HepG2 (cell line): ENCODE measurements around the gene NR3C2. TPM values are rescaled to one million over a fixed set of nuclear protein-coding genes. Genes with fewer than 3 reads are reported as not detected.

Source experiments
- ATAC-seq: fragments of 200-7000 bp; cut with Tn5 transposase; 3 replicates; pipeline ENCODE4 v1.9.1; 2020; ENCODE audit warnings: mild to moderate bottlenecking, moderate library complexity
- BruUV-seq: library from RNA; stranded (reverse); fragments of 400-500 nt; replicated peaks from 2 replicates; lab custom pipeline; 2021; lab: Mats Ljungman, UMichigan
- CTCF ChIA-PET: fragments of 300-600 bp; formaldehyde crosslinking; extraction: SDS; loops from one replicate; lab custom pipeline; 2021; ENCODE audit warnings: low total read pairs, inconsistent platforms, low intra/inter-chr PET ratio; lab: Yijun Ruan, JAX
- POLR2A ChIA-PET: fragments of 350-600 bp; sonication (Branson Sonifier 250); formaldehyde crosslinking; loops from one replicate; lab custom pipeline; 2020; ENCODE audit warnings: antibody characterized with exemption, inconsistent platforms; lab: Yijun Ruan, JAX
- DNase-seq: peaks from one replicate; pipeline ENCODE4 v3.0.0-alpha.2; 2015; ENCODE audit warnings: low spot score
- FAIRE-seq: peaks from 3 replicates; lab custom pipeline; 2011; peaks lifted over from hg19 to GRCh38; lab: Jason Lieb, UNC
- H2AFZ ChIP-seq: one replicate; pipeline ENCODE4 v1.6.1; 2011; ENCODE audit warnings: low read length, inconsistent platforms
- H3K27ac ChIP-seq: fragments of 300-600 bp; 3 replicates; pipeline ENCODE4 v1.8.0; 2011; ENCODE audit warnings: mixed run types, mild to moderate bottlenecking, mixed read lengths, low read length, inconsistent platforms; ENCODE audit not compliant: insufficient read depth; ENCODE audit errors: extremely low read length
- H3K27me3 ChIP-seq, 2 experiments: fragments of 200-600 bp in 1 of 2; 2 replicates in 1 of 2; 3 replicates in 1 of 2; pipeline versions ENCODE4 v1.6.0 to v1.8.0; 2011; ENCODE audit warnings: low read length in 2 of 2, mild to moderate bottlenecking in 2 of 2, moderate library complexity in 2 of 2, inconsistent platforms in 1 of 2; ENCODE audit not compliant: insufficient read depth in 2 of 2, control insufficient read depth in 1 of 2
- H3K36me3 ChIP-seq, 2 experiments: fragments of 200-600 bp in 1 of 2; replicated peaks in 1 of 2; 2 replicates in 1 of 2; 3 replicates in 1 of 2; pipeline versions ENCODE4 v1.5.1 to v1.8.0; 2011; ENCODE audit warnings: low read length in 2 of 2, inconsistent platforms in 1 of 2; ENCODE audit not compliant: insufficient read depth in 2 of 2, control insufficient read depth in 1 of 2
- H3K4me1 ChIP-seq: 2 replicates; pipeline ENCODE4 v1.5.1; 2012; ENCODE audit warnings: low read length, inconsistent platforms; ENCODE audit not compliant: insufficient read depth
- H3K4me2 ChIP-seq: 2 replicates; pipeline ENCODE4 v1.6.0; 2011; ENCODE audit warnings: low read depth, low read length, inconsistent platforms
- H3K4me3 ChIP-seq, 3 experiments: fragments of 200-600 bp in 1 of 3; sonication (generic), shearing (Covaris generic) in 1 of 3; replicated peaks in 1 of 3; 2 replicates each; pipeline ENCODE4 v1.5.1; 2011 to 2016; ENCODE audit warnings: low read length in 3 of 3, inconsistent platforms in 2 of 3, low read depth in 2 of 3, mild to moderate bottlenecking in 2 of 3, control low read depth in 1 of 3, mixed read lengths in 1 of 3; ENCODE audit not compliant: insufficient read depth in 1 of 3
- H3K79me2 ChIP-seq: one replicate; pipeline ENCODE4 v1.6.1; 2011; ENCODE audit warnings: low read length, inconsistent platforms; ENCODE audit not compliant: insufficient read depth
- H3K9ac ChIP-seq: 2 replicates; pipeline ENCODE4 v1.6.0; 2011; ENCODE audit warnings: mild to moderate bottlenecking, low read depth, low read length, inconsistent platforms; ENCODE audit not compliant: insufficient read depth
- H3K9me3 ChIP-seq: 2 replicates; pipeline ENCODE4 v1.5.1; 2012; ENCODE audit warnings: mild to moderate bottlenecking, low read length
- H4K20me1 ChIP-seq: 2 replicates; pipeline ENCODE4 v1.6.0; 2011; ENCODE audit warnings: inconsistent platforms, mild to moderate bottlenecking, low read length, moderate library complexity; ENCODE audit not compliant: insufficient read depth
- IRF1 ChIP-seq: sonication (generic); formaldehyde crosslinking; IDR thresholded peaks from 2 replicates; pipeline ENCODE4 v1.4.0; 2020; ENCODE audit warnings: low read depth, mild to moderate bottlenecking, missing genetic modification reagents
- MBNL3 ChIP-seq: fragments of 250-450 bp; sonication (Bioruptor Pico); conservative IDR thresholded peaks from 2 replicates; pipeline ENCODE4 v1.8.0; 2022; ENCODE audit warnings: mild to moderate bottlenecking, inconsistent platforms
- NFE2L2 ChIP-seq: fragments of 150-350 bp; IDR thresholded peaks from 2 replicates; pipeline ENCODE4 v1.6.1; 2014; ENCODE audit warnings: low read length
- NFYC ChIP-seq: IDR thresholded peaks from 2 replicates; pipeline ENCODE4 v1.6.1; 2016; ENCODE audit warnings: missing genetic modification reagents, missing compliant biosample characterization
- SNAPC2 ChIP-seq: sonication (generic); formaldehyde crosslinking; IDR thresholded peaks from 2 replicates; pipeline ENCODE4 v1.8.1; 2022; ENCODE audit warnings: mild to moderate bottlenecking, missing genetic modification reagents
- SP1 ChIP-seq, 2 experiments: fragments of 450-650 bp in 1 of 2; sonication (generic) in 1 of 2; formaldehyde crosslinking in 1 of 2; IDR thresholded peaks; 2 replicates each; pipeline versions ENCODE4 v1.4.0 to v1.6.1; 2016 to 2020; ENCODE audit warnings: missing genetic modification reagents in 1 of 2
- THAP11 ChIP-seq: IDR thresholded peaks from 2 replicates; pipeline ENCODE4 v1.6.1; 2016; ENCODE audit warnings: missing biosample characterization, missing genetic modification reagents
- ZBTB42 ChIP-seq: sonication (generic); formaldehyde crosslinking; IDR thresholded peaks from 2 replicates; pipeline ENCODE4 v1.5.0; 2020; ENCODE audit warnings: mild to moderate bottlenecking, missing genetic modification reagents
- ZNF383 ChIP-seq: sonication (generic); formaldehyde crosslinking; IDR thresholded peaks from 2 replicates; pipeline ENCODE4 v1.4.0; 2020; ENCODE audit warnings: missing genetic modification reagents, mild to moderate bottlenecking, borderline replicate concordance
- ZSCAN22 ChIP-seq: sonication (generic); formaldehyde crosslinking; IDR thresholded peaks from 2 replicates; pipeline ENCODE4 v1.4.0; 2020; ENCODE audit warnings: mild to moderate bottlenecking, missing genetic modification reagents
- WGBS: methylation state at CpG from one replicate; pipeline ENCODE4 v1.1.6; 2017; ENCODE audit warnings: low lambda C conversion rate; 5-methylcytosine and 5-hydroxymethylcytosine counted together
- in situ Hi-C: cut with HindIII; loops from 2 replicates; pipeline ENCODE4 v1.10.0; 2017; ENCODE audit warnings: low pct_unique_long_range_greater_than_20kb; ENCODE audit not compliant: extremely low pct_ligation_motif_present
- intact Hi-C: fragments of 100-400 bp; cut with micrococcal nuclease; formaldehyde crosslinking; loops from one replicate; pipeline ENCODE4 v1.10.0; 2022; ENCODE audit not compliant: unreplicated experiment
- polyA plus RNA-seq, 8 experiments: library from polyadenylated mRNA; depleted of rRNA in 3 of 8; stranded (reverse) in 7 of 8; unstranded in 1 of 8; fragments of >200 nt; fragmentation: Illumina TruSeq in 4 of 8; extraction: Trizol in 4 of 8; gene quantifications; 2 replicates each; pipeline versions ENCODE4 v1.2.1 to v1.2.3, GENCODE V29; 2011 to 2016; ENCODE audit warnings: low read depth in 4 of 8, missing spikeins in 1 of 8, mixed read lengths in 1 of 8; ENCODE audit not compliant: insufficient read depth in 1 of 8
- total RNA-seq, 5 experiments: library from RNA; depleted of rRNA; stranded (reverse); fragments of >200 nt; fragmentation: Illumina TruSeq; extraction: Trizol; gene quantifications; 2 replicates each; pipeline ENCODE4 v1.2.3, GENCODE V29; 2016; ENCODE audit warnings: low read depth in 1 of 5
- TF ChIP-seq, protein P1 (sequence below): sonication (generic); formaldehyde crosslinking; IDR thresholded peaks from 2 replicates; pipeline ENCODE4 v1.8.0; 2022; ENCODE audit warnings: mild to moderate bottlenecking, missing genetic modification reagents, moderate library complexity
- TF ChIP-seq, protein P2 (sequence below): sonication (generic); formaldehyde crosslinking; IDR thresholded peaks from 2 replicates; pipeline ENCODE4 v1.4.0; 2020; ENCODE audit warnings: missing genetic modification reagents; ENCODE audit errors: not compliant biosample characterization
- TF ChIP-seq, protein P3 (sequence below): sonication (generic); formaldehyde crosslinking; IDR thresholded peaks from 2 replicates; pipeline ENCODE4 v1.9.0; 2022; ENCODE audit warnings: missing genetic modification reagents, mild to moderate bottlenecking, borderline replicate concordance
- TF ChIP-seq, protein P4 (sequence below): sonication (generic); formaldehyde crosslinking; IDR thresholded peaks from 2 replicates; pipeline ENCODE4 v1.4.0; 2020; ENCODE audit warnings: mild to moderate bottlenecking, missing genetic modification reagents

The NR3C2 gene
- total and polyA plus RNA-seq, 2 of the 13 experiments (the other 11 are each of a cell fraction or from before 2014, with no cell fraction given) = 0.26 to 0.46 TPM

GRCh38 chr4:148273501-148273986 is 168.7 kb downstream of the NR3C2 start:
- DNase-seq = no peak
- ChIA-PET CTCF (no interaction called here), POLR2A (no interaction called here)
- intact Hi-C loops (no loop called here), in situ Hi-C loops (no loop called here)
- H3K27ac ChIP-seq = no peak overlapping the region
- ATAC-seq = no peak
- FAIRE-seq = no peak
- no peaks in the 10 kb centered on the region for H3K27me3 ChIP-seq
- 16% methylated on average over 3 of the region's 3 CpGs for WGBS
- no peaks in the 10 kb centered on the region for H3K4me1 ChIP-seq
- no peak overlapping the region for H2AFZ ChIP-seq
- no peaks in the 10 kb centered on the region for H3K36me3 ChIP-seq
- H3K9me3 ChIP-seq = no peaks in the 10 kb centered on the region
- TF ChIP-seq MBNL3 (CRISPR knock-in tag) (no peak), THAP11 (CRISPR knock-in tag) (no peak), SP1 (IDR thresholded peaks at IDR 0.05) (no peak), SP1 (CRISPR knock-in tag; IDR thresholded peaks at IDR 0.05) (no peak), IRF1 (CRISPR knock-in tag) (no peak), SNAPC2 (no peak), NFYC (CRISPR knock-in tag) (no peak), ZSCAN22 (CRISPR knock-in tag) (no peak), ZNF383 (CRISPR knock-in tag) (no peak), NFE2L2 (no peak), ZBTB42 (CRISPR knock-in tag) (no peak)
- TF ChIP-seq, protein P1, sequence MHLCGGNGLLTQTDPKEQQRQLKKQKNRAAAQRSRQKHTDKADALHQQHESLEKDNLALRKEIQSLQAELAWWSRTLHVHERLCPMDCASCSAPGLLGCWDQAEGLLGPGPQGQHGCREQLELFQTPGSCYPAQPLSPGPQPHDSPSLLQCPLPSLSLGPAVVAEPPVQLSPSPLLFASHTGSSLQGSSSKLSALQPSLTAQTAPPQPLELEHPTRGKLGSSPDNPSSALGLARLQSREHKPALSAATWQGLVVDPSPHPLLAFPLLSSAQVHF (CRISPR knock-in tag) = no peak
- TF ChIP-seq, protein P2, sequence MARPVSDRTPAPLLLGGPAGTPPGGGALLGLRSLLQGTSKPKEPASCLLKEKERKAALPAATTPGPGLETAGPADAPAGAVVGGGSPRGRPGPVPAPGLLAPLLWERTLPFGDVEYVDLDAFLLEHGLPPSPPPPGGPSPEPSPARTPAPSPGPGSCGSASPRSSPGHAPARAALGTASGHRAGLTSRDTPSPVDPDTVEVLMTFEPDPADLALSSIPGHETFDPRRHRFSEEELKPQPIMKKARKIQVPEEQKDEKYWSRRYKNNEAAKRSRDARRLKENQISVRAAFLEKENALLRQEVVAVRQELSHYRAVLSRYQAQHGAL (CRISPR knock-in tag) = no peak
- TF ChIP-seq, protein P3, sequence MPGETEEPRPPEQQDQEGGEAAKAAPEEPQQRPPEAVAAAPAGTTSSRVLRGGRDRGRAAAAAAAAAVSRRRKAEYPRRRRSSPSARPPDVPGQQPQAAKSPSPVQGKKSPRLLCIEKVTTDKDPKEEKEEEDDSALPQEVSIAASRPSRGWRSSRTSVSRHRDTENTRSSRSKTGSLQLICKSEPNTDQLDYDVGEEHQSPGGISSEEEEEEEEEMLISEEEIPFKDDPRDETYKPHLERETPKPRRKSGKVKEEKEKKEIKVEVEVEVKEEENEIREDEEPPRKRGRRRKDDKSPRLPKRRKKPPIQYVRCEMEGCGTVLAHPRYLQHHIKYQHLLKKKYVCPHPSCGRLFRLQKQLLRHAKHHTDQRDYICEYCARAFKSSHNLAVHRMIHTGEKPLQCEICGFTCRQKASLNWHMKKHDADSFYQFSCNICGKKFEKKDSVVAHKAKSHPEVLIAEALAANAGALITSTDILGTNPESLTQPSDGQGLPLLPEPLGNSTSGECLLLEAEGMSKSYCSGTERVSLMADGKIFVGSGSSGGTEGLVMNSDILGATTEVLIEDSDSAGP (CRISPR knock-in tag) = no peak
- TF ChIP-seq, protein P4, sequence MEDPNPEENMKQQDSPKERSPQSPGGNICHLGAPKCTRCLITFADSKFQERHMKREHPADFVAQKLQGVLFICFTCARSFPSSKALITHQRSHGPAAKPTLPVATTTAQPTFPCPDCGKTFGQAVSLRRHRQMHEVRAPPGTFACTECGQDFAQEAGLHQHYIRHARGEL (CRISPR knock-in tag) = no peak
- H3K79me2 ChIP-seq = no peaks in the 10 kb centered on the region
- no peaks in the 10 kb centered on the region for H4K20me1 ChIP-seq
- no peak overlapping the region for H3K4me2 ChIP-seq
- no TSS peak for BruUV-seq
- no peak overlapping the region for H3K9ac ChIP-seq
- H3K4me3 ChIP-seq = no peak overlapping the region
